DMS114 treated with DMSO at 0.1 percent for 48 hours (cell line): ENCODE data around the gene AMPH.
A peak's percentile ranks its signal among the peaks of the same experiment; 100 is the strongest.
"Not testable (repeated sequence)": the region's sequence is repeated elsewhere in the genome, so short reads cannot be mapped to it uniquely, and the experiment has no call there.

Experiments
- DNase-seq: peaks from one replicate; lab custom pipeline; 2025; ENCODE audit not compliant: unreplicated experiment; lab: John Stamatoyannopoulos, UW

Gene AMPH

GRCh38 chr7:38398725-38399321 is 232.3 kb downstream of the AMPH start:
- DNase-seq = peak; percentile 23

GRCh38 chr7:38396852-38397251 is 234.3 kb downstream of the AMPH start:
- no peak for DNase-seq

- DNase-seq = not testable (repeated sequence)
Measured at GRCh38 chr7:38395921-38396552, 235.1 kb downstream of the AMPH start.

GRCh38 chr7:38394660-38395059 is 236.5 kb downstream of the AMPH start:
- DNase-seq = no peak

GRCh38 chr7:38393874-38394273 is 237.3 kb downstream of the AMPH start:
- no peak for DNase-seq

- DNase-seq = no peak
Measured at GRCh38 chr7:38391751-38392150, 239.4 kb downstream of the AMPH start.

GRCh38 chr7:38385682-38386081 is 245.5 kb downstream of the AMPH start:
- no peak for DNase-seq

- DNase-seq = no peak
Measured at GRCh38 chr7:38383281-38383680, 247.9 kb downstream of the AMPH start.

GRCh38 chr7:38382684-38383083 is 248.5 kb downstream of the AMPH start:
- DNase-seq = no peak

GRCh38 chr7:38375453-38375852 is 255.7 kb downstream of the AMPH start:
- DNase-seq = no peak

GRCh38 chr7:38374507-38374906 is 256.7 kb downstream of the AMPH start:
- peak; percentile 25 for DNase-seq

GRCh38 chr7:38373155-38373554 is 258.0 kb downstream of the AMPH start:
- no peak for DNase-seq

GRCh38 chr7:38372290-38372689 is 258.9 kb downstream of the AMPH start:
- DNase-seq = no peak

- peak; percentile 59 for DNase-seq
Measured at GRCh38 chr7:38369816-38370493, 261.2 kb downstream of the AMPH start.

GRCh38 chr7:38368191-38368605 is 263.0 kb downstream of the AMPH start:
- peak; percentile 50 for DNase-seq

GRCh38 chr7:38367301-38367890 is 263.8 kb downstream of the AMPH start:
- no peak for DNase-seq

- peak; percentile 4 for DNase-seq
Measured at GRCh38 chr7:38363379-38363778, 267.8 kb downstream of the AMPH start.

- not testable (repeated sequence) for DNase-seq
Measured at GRCh38 chr7:38362611-38363237, 268.4 kb downstream of the AMPH start.

- DNase-seq = no peak
Measured at GRCh38 chr7:38360776-38361175, 270.4 kb downstream of the AMPH start.

GRCh38 chr7:38359071-38359601 is 272.0 kb downstream of the AMPH start:
- DNase-seq = not testable (repeated sequence)

- DNase-seq = not testable (repeated sequence)
Measured at GRCh38 chr7:38358273-38358831, 272.8 kb downstream of the AMPH start.
